Heart left ventricle (tissue), 16 donors: ENCODE results near the gene AIP. TPM values are rescaled to one million over a fixed set of nuclear protein-coding genes. Genes with fewer than 3 reads are reported as not detected.

Experiments
- ATAC-seq, 4 donors: fragments of 200-7000 bp; cut with Tn5 transposase; one replicate each; pipeline ENCODE4 v1.9.1; 2020 to 2022; ENCODE audit warnings: moderate library complexity in 4 of 4, mild to moderate bottlenecking in 3 of 4, moderate number of reproducible peaks in 1 of 4
- DNase-seq, 5 donors: peaks; one replicate each; pipeline ENCODE4 v3.0.0-alpha.2; 2020
- H3K27ac ChIP-seq, 12 donors: fragments of 200-600 bp; sonication (generic) in 4 of 12; one replicate each; pipeline versions ENCODE4 v1.5.0 to v1.8.0; 2016 to 2022; ENCODE audit warnings: mild to moderate bottlenecking in 2 of 12
- H3K27me3 ChIP-seq, 9 donors: fragments of 200-600 bp; sonication (generic) in 2 of 9; one replicate each; pipeline versions ENCODE4 v1.5.1 to v1.8.0; 2016 to 2022; ENCODE audit warnings: mild to moderate bottlenecking in 3 of 9
- H3K36me3 ChIP-seq, 9 donors: fragments of 200-600 bp; sonication (generic) in 2 of 9; one replicate each; pipeline versions ENCODE4 v1.5.0 to v1.8.0; 2018 to 2022; ENCODE audit warnings: mild to moderate bottlenecking in 2 of 9
- H3K4me1 ChIP-seq, 12 donors: fragments of 200-600 bp; sonication (generic) in 4 of 12; one replicate each; pipeline versions ENCODE4 v1.5.0 to v1.8.0; 2016 to 2022; ENCODE audit warnings: mild to moderate bottlenecking in 3 of 12
- H3K4me3 ChIP-seq, 12 donors: fragments of 200-600 bp; sonication (generic) in 4 of 12; one replicate each; pipeline versions ENCODE4 v1.5.0 to v1.8.0; 2017 to 2022; ENCODE audit warnings: mild to moderate bottlenecking in 9 of 12, moderate library complexity in 4 of 12
- H3K9me3 ChIP-seq, 12 donors: fragments of 200-600 bp; sonication (generic) in 4 of 12; one replicate each; pipeline versions ENCODE4 v1.5.0 to v1.8.0; 2016 to 2022; ENCODE audit warnings: mild to moderate bottlenecking in 1 of 12
- CTCF ChIP-seq, 12 donors: fragments of 200-600 bp; sonication (generic) in 4 of 12; IDR thresholded peaks; one replicate each; pipeline versions ENCODE4 v1.5.0 to v1.8.0; 2018 to 2022; ENCODE audit warnings: antibody characterized with exemption in 12 of 12, mild to moderate bottlenecking in 5 of 12
- POLR2A ChIP-seq, 2 donors: fragments of 450-650 bp; IDR thresholded peaks; one replicate each; pipeline ENCODE4 v1.6.1; 2017; ENCODE audit warnings: antibody characterized with exemption in 2 of 2, mild to moderate bottlenecking in 2 of 2, moderate library complexity in 2 of 2
- WGBS, 4 donors: extraction: QIAGEN DNeasy Blood & Tissue Kit in 2 of 4; methylation state at CpG; one replicate each; pipeline versions ENCODE4 v1.1.5 to v1.1.7; 2013 to 2018; 5-methylcytosine and 5-hydroxymethylcytosine counted together
- intact Hi-C, 10 donors: fragments of 100-400 bp; cut with DNase I; formaldehyde crosslinking; loops; one replicate each; pipeline versions ENCODE4 v1.11.1 to v1.14.2; 2022
- long read RNA-seq, 3 donors: library from polyadenylated mRNA; unstranded; transcript quantifications; one replicate each; pipeline ENCODE4 v2.0.0, GENCODE V29; 2020 to 2021
- polyA plus RNA-seq, 2 donors: library from polyadenylated mRNA; stranded (reverse); fragments of 200-250 nt; gene quantifications; one replicate each; pipeline ENCODE4 v1.2.3, GENCODE V29; 2013
- total RNA-seq, 9 donors: library from RNA; depleted of rRNA in 2 of 9; stranded (reverse); fragments of >200 nt in 2 of 9; fragmentation: NEBNext Ultra II Directional in 3 of 9; extraction: Animal tissue kit (Norgen Biotek cat#: 25700) in 3 of 9; gene quantifications; one replicate each; pipeline versions ENCODE4 v1.1.0 to v1.2.4, GENCODE V29; 2016 to 2023
- donor health status: ischemic (EF 13 %, LVEDD 7.1; RV severe dilation, severe dysfunction).
- donor health status: healthy with polysubstance abuse.
- donor health status: DM: no; HTN: yes; CAD: no.
- donor health status: DM: no; HTN: no; CAD: no.
- donor health status: ischemic (EF 25% LVEDD 6.9; RV normal size, moderate dysfunction).
- donor health status: ischemic (EF 25% LVEDD 5.7; RV mildly dilated, moderate dysfunction).
- donor health status: healthy.
- donor health status: DM: yes; HTN: yes; CAD: no.
- donor health status: ischemic (EF 35%, LVEDD 5.7; RV mildly dilated, moderate dysfunction).
- donor health status: nonischemic (EF 11% LVEDD 7.7; RV severe dilation, severe dysfunction).
- donor health status: DM: yes; HTN: yes; CAD: no.
- donor health status: PGD.
- donor health status: ischemic (EF 29% LVEDD 5.4; RV normal size, mild dysfunction).
- donor health status: nonischemic (EF 23%, LVEDD 6.1; RV moderate dilation, normal function).

AIP gene
- total RNA-seq (10 to 100 TPM; 41.7 to 69.2 (median 53.0) TPM), polyA plus RNA-seq (10 to 100 TPM; 73.1 to 96.4 TPM)
- long read RNA-seq, donor 1, transcript AIP-201 (6 exons, 1,221 nt), result major isoform, 77 of 82 reads
- long read RNA-seq, donor 1, partial matches to known transcripts, result 2 of 82 reads
- long read RNA-seq, donor 1, other reads (novel, unspliced or antisense), result 3 of 82 reads
- long read RNA-seq, donor 2, transcript AIP-201 (6 exons, 1,221 nt), result major isoform, 237 of 246 reads
- long read RNA-seq, donor 2, partial matches to known transcripts, result 4 of 246 reads
- long read RNA-seq, donor 2, other reads (novel, unspliced or antisense), result 5 of 246 reads
- long read RNA-seq, donor 3, transcript AIP-201 (6 exons, 1,221 nt), result major isoform, 58 of 61 reads
- long read RNA-seq, donor 3, partial matches to known transcripts, result 2 of 61 reads
- long read RNA-seq, donor 3, other reads (novel, unspliced or antisense), result 1 of 61 reads

- peak within 1 kb of the TSS; percentile 21 to 91 (median 85) for H3K27ac ChIP-seq
- peaks cover 0 to 18% (median 14%) of the 10 kb centered on the region in 9 donors for H3K36me3 ChIP-seq
- DNase-seq, result peak; percentile 97 to 98 (median 98)
- peaks cover 0 to 3% (median 0%) of the 10 kb centered on the region in 9 donors for H3K27me3 ChIP-seq
- peaks cover 5 to 44% (median 25%) of the 10 kb centered on the region in 12 donors for H3K4me1 ChIP-seq
- 9 to 11% (median 10%) methylated on average over 53 to 60 of the region's 60 CpGs for WGBS, 4 donors
- no peaks in the 10 kb centered on the region for H3K9me3 ChIP-seq
- intact Hi-C loops, result loop anchor here in 2 of 10 donors (2.0 to 5.0 kb wide), 2 partner anchors 22 to 91 kb away; partner anchors contain the start of genes PITPNM1 (in 1 of the 2) and RAD9A (in 1 of the 2)
- peak within 1 kb of the TSS; percentile 41 to 72 (median 60) for H3K4me3 ChIP-seq
- peak; percentile 96 to 99 (median 99) for ATAC-seq
- TF ChIP-seq CTCF (IDR thresholded peaks at IDR 0.05), result peak in 3 of 12 donors; percentile 11 to 37 (median 34)
- TF ChIP-seq POLR2A (IDR thresholded peaks at IDR 0.05), result peak in 1 of 2 donors; percentile 64
Observed at GRCh38 chr11:67482827-67483798, at the start of gene AIP. Gene AIP (plus strand): TSS chr11:67483026. CDS start chr11:67483159, 133 bp downstream.

- DNase-seq, result no peak
- 85 to 90% (median 88%) methylated on average over 16 to 22 of the region's 22 CpGs for WGBS, 4 donors
- TF ChIP-seq POLR2A (IDR thresholded peaks at IDR 0.05), result no peak
- TF ChIP-seq CTCF (IDR thresholded peaks at IDR 0.05), result no peak
- intact Hi-C loops, result no loop called here
- no peak overlapping the region for H3K4me3 ChIP-seq
- no peaks in the 10 kb centered on the region for H3K27me3 ChIP-seq
- H3K27ac ChIP-seq, result peak overlapping the region in 1 of 12 donors; percentile 46
- no peak for ATAC-seq
- H3K36me3 ChIP-seq, result peaks cover 0 to 82% (median 66%) of the 10 kb centered on the region in 9 donors
- H3K9me3 ChIP-seq, result no peaks in the 10 kb centered on the region
- peaks cover 7 to 41% (median 14%) of the 10 kb centered on the region in 12 donors for H3K4me1 ChIP-seq
Observed at GRCh38 chr11:67433536-67434394, 49.1 kb upstream of the AIP start.

- WGBS, 4 donors, result 82 to 92% (median 85%) methylated on average over 13 to 23 of the region's 23 CpGs
- Histone ChIP-seq H3K27ac (peak overlapping the region in 1 of 12 donors; percentile 46), H3K9me3 (no peaks in the 10 kb centered on the region), H3K4me3 (peak overlapping the region in 1 of 12 donors; percentile 25), H3K36me3 (peaks cover 0 to 84% (median 65%) of the 10 kb centered on the region in 9 donors), H3K4me1 (peaks cover under 1 to 41% (median 10%) of the 10 kb centered on the region in 12 donors), H3K27me3 (no peaks in the 10 kb centered on the region)
- DNase-seq, result no peak
- TF ChIP-seq CTCF (IDR thresholded peaks at IDR 0.05), result no peak
- TF ChIP-seq POLR2A (IDR thresholded peaks at IDR 0.05), result no peak
- no peak for ATAC-seq
- intact Hi-C loops, result no loop called here
Observed at GRCh38 chr11:67434395-67434881, 48.4 kb upstream of the AIP start.
